GM12875 (cell line): Measurements from ENCODE around the gene KCNIP4.

Experiments used
- H3K4me3 ChIP-seq: one replicate; pipeline ENCODE4 v1.5.1; 2011; ENCODE audit warnings: low read depth, low read length, control low read depth
- TF ChIP-seq, protein P1 (sequence below): IDR thresholded peaks from 2 replicates; pipeline ENCODE4 v1.5.1; 2011; ENCODE audit warnings: low read depth, mild to moderate bottlenecking, control low read depth, inconsistent platforms, low read length, moderate library complexity, borderline replicate concordance; ENCODE audit not compliant: insufficient read depth

KCNIP4 gene

DNA sequence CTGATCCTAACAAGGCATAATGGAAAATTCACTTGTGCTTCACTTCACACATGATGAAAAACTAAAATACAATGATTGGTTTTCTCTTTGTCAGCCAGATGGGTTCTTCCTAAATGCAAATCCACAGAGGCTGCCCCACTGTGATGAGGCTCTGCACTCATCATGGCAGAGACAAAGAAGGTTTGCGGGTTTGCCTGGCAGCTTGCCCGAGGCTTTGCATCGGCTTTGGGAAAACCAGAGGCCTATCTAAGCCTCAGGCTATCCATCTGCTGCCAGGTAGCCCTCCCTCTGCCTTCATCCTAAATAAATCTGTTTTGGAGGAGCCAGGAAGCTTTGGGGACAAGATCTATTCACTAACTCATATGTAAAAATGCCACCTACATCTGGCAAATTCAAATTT lies 1004.1 kb downstream of the KCNIP4 start:
- TF ChIP-seq, protein P1, sequence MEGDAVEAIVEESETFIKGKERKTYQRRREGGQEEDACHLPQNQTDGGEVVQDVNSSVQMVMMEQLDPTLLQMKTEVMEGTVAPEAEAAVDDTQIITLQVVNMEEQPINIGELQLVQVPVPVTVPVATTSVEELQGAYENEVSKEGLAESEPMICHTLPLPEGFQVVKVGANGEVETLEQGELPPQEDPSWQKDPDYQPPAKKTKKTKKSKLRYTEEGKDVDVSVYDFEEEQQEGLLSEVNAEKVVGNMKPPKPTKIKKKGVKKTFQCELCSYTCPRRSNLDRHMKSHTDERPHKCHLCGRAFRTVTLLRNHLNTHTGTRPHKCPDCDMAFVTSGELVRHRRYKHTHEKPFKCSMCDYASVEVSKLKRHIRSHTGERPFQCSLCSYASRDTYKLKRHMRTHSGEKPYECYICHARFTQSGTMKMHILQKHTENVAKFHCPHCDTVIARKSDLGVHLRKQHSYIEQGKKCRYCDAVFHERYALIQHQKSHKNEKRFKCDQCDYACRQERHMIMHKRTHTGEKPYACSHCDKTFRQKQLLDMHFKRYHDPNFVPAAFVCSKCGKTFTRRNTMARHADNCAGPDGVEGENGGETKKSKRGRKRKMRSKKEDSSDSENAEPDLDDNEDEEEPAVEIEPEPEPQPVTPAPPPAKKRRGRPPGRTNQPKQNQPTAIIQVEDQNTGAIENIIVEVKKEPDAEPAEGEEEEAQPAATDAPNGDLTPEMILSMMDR, result no peak
- no peak overlapping the region for H3K4me3 ChIP-seq

DNA sequence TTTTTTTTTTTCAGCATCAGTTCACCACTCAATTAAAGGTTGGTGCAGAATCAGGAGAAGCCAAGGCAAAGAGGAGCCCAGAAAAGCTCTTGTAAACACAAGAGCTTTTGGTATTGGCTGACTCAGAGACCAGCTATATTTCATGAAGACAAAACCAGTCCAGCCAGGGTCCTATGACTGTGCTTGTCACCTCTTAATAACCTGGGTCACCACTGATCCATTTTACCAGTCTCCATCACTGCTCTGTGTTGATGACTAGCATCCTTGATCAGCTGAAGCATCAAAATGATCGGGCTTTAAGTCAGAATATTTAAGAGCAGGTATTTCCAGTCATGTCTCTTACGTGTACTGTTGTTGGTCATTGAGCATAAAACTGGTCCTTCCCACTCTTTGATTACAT lies 1010.4 kb downstream of the KCNIP4 start:
- H3K4me3 ChIP-seq, result no peak overlapping the region
- TF ChIP-seq, protein P1, result no peak

DNA sequence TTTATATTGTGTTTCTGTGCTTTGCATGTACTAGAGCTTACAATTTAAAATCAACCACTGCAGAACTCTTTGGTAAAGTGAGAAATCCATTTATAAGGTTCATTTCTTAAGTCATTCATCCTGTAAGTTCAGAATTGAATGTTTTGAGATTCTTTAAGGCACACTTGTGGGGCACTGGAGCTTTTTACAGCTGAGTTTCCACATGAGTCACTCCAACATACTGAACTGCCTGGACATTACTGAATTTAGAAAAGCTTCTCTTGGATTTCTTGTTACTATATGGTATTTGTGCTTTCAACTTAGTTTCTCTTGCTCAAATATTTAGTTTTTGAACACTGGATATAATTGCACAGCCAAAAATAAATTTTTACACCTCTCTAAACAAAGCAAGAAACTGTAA lies 1022.0 kb downstream of the KCNIP4 start:
- H3K4me3 ChIP-seq, result no peak overlapping the region
- TF ChIP-seq, protein P1, result no peak

DNA sequence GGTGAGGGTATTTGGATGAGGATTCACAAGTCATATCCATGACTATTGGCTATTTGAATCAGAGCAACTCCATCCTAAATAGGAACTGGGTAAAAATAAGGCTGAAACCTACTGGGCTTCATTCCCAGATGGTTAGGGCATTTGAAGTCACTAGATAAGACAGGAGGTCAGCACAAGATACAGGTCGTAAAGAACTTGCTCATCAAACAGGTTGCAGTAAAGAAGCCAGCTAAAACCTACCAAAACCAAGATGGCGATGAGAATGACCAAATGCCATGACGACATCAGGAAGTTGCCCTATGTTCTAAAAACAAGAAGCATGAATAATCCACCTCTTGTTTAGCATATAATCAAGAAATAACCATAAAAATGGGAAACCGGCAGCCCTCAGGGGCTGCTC lies 1023.4 kb downstream of the KCNIP4 start:
- TF ChIP-seq, protein P1, result no peak
- no peak overlapping the region for H3K4me3 ChIP-seq

DNA sequence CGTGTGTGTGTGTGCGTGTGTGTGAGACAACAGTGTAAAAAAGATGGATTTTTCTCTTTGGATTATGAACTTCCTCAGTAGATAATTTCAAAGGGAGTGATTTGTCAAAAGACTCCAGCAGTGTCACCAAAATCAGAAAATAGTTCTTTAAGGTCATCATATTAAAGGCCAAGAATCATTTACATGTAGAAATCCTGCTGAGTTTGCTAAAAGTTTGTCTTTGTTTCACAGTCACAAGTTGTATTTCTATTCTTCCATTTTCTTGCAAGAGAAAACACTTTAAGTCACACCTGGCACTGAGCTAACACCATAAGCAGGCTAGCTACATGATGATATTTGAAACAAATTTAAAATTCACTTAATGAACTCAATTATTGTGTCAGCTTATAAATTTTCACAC lies 1025.6 kb downstream of the KCNIP4 start:
- H3K4me3 ChIP-seq, result no peak overlapping the region
- TF ChIP-seq, protein P1, result no peak

DNA sequence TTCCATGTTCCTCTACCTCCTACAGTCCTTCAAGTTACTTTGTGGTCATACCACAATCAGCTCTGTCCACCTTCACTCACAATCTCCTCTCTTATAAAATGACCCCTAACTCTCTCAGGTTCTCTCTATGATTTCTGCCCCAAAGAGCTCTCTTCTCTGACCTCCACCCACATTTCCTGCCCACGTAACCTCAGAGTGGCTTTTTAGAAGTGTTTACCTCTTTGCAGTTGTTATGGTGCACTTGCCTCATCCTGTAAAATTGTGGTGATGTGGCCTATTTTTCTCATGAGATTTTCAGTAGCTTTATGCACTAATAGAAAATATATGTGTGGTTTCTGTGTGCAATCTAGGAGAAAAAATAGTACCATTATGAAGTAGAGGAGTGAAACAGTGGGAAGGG lies 1032.5 kb downstream of the KCNIP4 start:
- TF ChIP-seq, protein P1, result no peak
- no peak overlapping the region for H3K4me3 ChIP-seq

DNA sequence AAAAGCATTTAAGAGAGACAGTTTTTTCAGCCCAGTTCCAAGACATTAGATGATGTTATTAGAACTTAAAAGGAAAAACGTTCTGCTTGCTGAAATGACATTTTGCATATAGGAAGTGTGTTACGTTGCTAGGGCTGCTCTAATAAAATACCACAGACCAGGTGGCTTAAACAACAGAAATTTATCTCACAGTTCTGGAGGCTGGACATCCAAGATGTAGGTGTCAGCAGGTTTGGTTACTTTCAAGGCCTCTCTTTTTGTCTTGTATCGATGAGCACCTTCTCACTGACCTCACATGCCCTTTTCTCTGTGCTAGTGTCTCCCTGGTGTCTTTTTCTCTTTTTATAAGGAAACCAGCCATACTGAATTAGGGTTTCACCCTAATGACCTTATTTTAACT lies 1043.6 kb downstream of the KCNIP4 start:
- TF ChIP-seq, protein P1, result no peak
- no peak overlapping the region for H3K4me3 ChIP-seq
